HAP-1 (cell line): ENCODE measurements around the gene GHR.
A peak's percentile ranks its signal among the peaks of the same experiment; 100 is the strongest.
"Not testable (repeated sequence)": the region's sequence is repeated elsewhere in the genome, so short reads cannot be mapped to it uniquely, and the experiment has no call there.

Experiments used
- DNase-seq, 2 experiments: peaks; one replicate each; pipeline ENCODE4 v3.0.0-alpha.2; 2016 to 2020; ENCODE audit warnings: low spot score in 2 of 2
- H3K27me3 ChIP-seq: fragments of 250-450 bp; sonication (Bioruptor Pico); 2 replicates; pipeline ENCODE4 v1.5.1; 2020; ENCODE audit warnings: low read depth, mild to moderate bottlenecking, moderate library complexity
- H3K36me3 ChIP-seq: fragments of 250-450 bp; sonication (Bioruptor Pico); replicated peaks from 2 replicates; pipeline ENCODE4 v1.5.1; 2020; ENCODE audit warnings: mild to moderate bottlenecking
- H3K4me1 ChIP-seq: fragments of 250-450 bp; sonication (Bioruptor Pico); 2 replicates; pipeline ENCODE4 v1.5.1; 2020; ENCODE audit warnings: mild to moderate bottlenecking
- H3K4me3 ChIP-seq: fragments of 250-450 bp; sonication (Bioruptor Pico); 2 replicates; pipeline ENCODE4 v1.5.1; 2020; ENCODE audit warnings: mild to moderate bottlenecking, moderate library complexity
- H3K9me3 ChIP-seq: fragments of 250-450 bp; sonication (Bioruptor Pico); 2 replicates; pipeline ENCODE4 v1.5.1; 2020; ENCODE audit warnings: mild to moderate bottlenecking, moderate library complexity
- in situ Hi-C: fragments of 300-500 bp; cut with MboI; formaldehyde crosslinking; loops from 3 replicates; pipeline ENCODE4 v1.14.3; 2020; ENCODE audit warnings: low sequenced_read_pairs, inconsistent platforms, mixed read lengths

The GHR gene

DNA sequence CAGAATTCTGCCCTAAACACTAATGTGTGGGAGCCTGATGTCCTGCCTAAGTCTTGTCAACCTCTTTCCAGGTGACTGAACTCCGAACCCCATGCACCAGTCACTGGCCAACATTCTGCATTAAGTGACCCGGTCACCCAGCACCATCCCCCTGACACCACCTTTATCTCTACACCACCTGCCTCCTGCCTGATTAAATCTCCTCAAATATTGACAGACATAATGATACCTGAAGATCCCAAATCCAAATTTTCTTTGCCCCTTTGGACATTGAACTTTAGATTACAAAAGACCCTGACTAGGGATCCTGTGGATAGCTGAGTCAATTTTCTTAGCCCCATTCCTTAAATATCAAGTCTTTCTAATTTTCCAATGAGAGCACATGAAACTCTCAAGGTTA, 150.1 kb downstream of the GHR start:
- Histone ChIP-seq H3K9me3 (no peaks in the 10 kb centered on the region), H3K27me3 (no peaks in the 10 kb centered on the region), H3K36me3 (no peaks in the 10 kb centered on the region), H3K4me3 (no peak overlapping the region), H3K4me1 (no peaks in the 10 kb centered on the region)
- in situ Hi-C loops = no loop called here
- no peak for DNase-seq

GRCh38 chr5:42575914-42576313, 152.7 kb downstream of the GHR start:
- DNase-seq, H3K27me3 ChIP-seq, H3K4me3 ChIP-seq, in situ Hi-C loops, H3K4me1 ChIP-seq, H3K36me3 ChIP-seq, H3K9me3 ChIP-seq: not testable (repeated sequence)

DNA sequence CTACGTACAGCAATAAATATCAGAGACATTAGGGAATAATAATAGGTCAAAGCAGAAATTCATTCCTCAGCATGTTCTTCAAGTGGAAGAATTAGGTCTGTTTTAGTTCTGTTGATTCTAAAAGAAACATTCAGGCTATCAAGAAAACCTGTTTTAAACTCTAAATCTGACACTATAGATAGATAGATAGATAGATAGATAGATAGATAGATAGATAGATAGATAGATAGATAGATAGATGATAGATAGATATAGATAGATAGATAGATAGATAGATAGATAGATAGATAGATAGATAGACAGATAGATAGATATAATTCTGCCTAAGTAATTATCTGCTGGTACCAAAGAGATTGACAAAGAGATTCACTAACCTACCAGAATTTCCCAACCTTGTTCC, 155.7 kb downstream of the GHR start:
- in situ Hi-C loops, H3K4me3 ChIP-seq, H3K36me3 ChIP-seq, DNase-seq, H3K4me1 ChIP-seq, H3K27me3 ChIP-seq, H3K9me3 ChIP-seq: not testable (repeated sequence)

GRCh38 chr5:42579320-42579719, 156.1 kb downstream of the GHR start:
- in situ Hi-C loops = no loop called here
- Histone ChIP-seq H3K27me3 (0 out of 2 replicates have a peak, but pooled peaks cover 3% of the 10 kb centered on the region), H3K4me3 (no peak overlapping the region), H3K9me3 (no peaks in the 10 kb centered on the region), H3K4me1 (no peaks in the 10 kb centered on the region), H3K36me3 (no peaks in the 10 kb centered on the region)
- DNase-seq = no peak

- no peak for DNase-seq
- Histone ChIP-seq H3K4me3 (no peak overlapping the region), H3K27me3 (peaks cover 9% of the 10 kb centered on the region), H3K4me1 (no peaks in the 10 kb centered on the region), H3K36me3 (no peaks in the 10 kb centered on the region), H3K9me3 (no peaks in the 10 kb centered on the region)
- in situ Hi-C loops = no loop called here
Measured at GRCh38 chr5:42581845-42582244, 158.6 kb downstream of the GHR start.

- H3K27me3 ChIP-seq = peaks cover 9% of the 10 kb centered on the region
- no peak overlapping the region for H3K4me3 ChIP-seq
- DNase-seq = no peak
- no peaks in the 10 kb centered on the region for H3K36me3 ChIP-seq
- H3K4me1 ChIP-seq = no peaks in the 10 kb centered on the region
- no peaks in the 10 kb centered on the region for H3K9me3 ChIP-seq
- in situ Hi-C loops = no loop called here
Measured at GRCh38 chr5:42582723-42583122, 159.5 kb downstream of the GHR start.

DNA sequence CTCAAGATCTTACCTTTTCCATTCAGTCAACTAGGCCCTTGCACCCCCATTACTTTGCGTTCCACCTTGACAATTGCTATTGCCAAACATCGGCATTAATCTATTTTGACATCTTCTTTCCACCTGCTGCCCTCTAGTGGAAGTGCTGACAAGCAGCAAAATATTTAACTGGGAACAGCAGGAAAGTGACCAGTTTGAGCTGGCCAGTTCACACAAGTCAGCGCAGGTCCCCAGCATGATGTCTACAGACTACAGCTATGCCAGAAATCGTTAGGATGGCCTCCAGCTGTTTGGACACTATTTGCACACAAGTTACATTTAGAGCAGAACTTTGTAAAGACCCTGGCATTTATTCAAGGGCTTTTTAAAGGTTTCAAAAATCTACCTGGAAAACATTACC, 160.1 kb downstream of the GHR start:
- no peaks in the 10 kb centered on the region for H3K36me3 ChIP-seq
- H3K4me1 ChIP-seq = no peaks in the 10 kb centered on the region
- peaks cover 9% of the 10 kb centered on the region for H3K27me3 ChIP-seq
- no peak overlapping the region for H3K4me3 ChIP-seq
- in situ Hi-C loops = no loop called here
- H3K9me3 ChIP-seq = no peaks in the 10 kb centered on the region
- DNase-seq = peak; percentile 37 to 63

- peaks cover 6% of the 10 kb centered on the region for H3K27me3 ChIP-seq
- in situ Hi-C loops = no loop called here
Measured at GRCh38 chr5:42586625-42587024, 163.4 kb downstream of the GHR start.

GRCh38 chr5:42587096-42587723, 164.0 kb downstream of the GHR start:
- in situ Hi-C loops = no loop called here
- Histone ChIP-seq H3K4me1 (no peaks in the 10 kb centered on the region), H3K4me3 (no peak overlapping the region), H3K9me3 (no peaks in the 10 kb centered on the region), H3K27me3 (peaks cover 6% of the 10 kb centered on the region), H3K36me3 (no peaks in the 10 kb centered on the region)
- DNase-seq = no peak

More at GRCh38 chr5:42586625-42587024, 163.4 kb downstream of the GHR start:
- DNase-seq = no peak
- Histone ChIP-seq H3K9me3 (no peaks in the 10 kb centered on the region), H3K36me3 (no peaks in the 10 kb centered on the region), H3K4me1 (no peaks in the 10 kb centered on the region), H3K4me3 (no peak overlapping the region)

DNA sequence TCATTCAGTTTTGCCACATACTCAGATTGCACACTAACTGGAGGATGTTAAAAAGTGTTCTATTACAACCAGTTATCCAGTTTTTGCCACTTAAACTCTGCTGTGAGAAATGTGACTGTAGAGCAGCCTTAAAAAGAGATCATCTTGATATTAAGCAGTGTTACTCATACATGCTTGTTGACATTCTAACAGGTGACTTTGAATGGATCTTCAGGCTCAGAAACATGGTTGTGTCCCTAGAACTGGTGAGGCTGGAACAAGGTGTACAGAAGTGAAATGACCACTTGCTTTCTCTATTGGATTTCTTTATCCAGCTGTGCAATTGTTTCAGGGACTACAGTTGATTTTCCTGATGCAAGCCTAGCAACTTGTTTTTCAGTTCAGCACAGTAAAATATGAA, 167.3 kb downstream of the GHR start:
- DNase-seq = no peak
- Histone ChIP-seq H3K27me3 (peaks cover 6% of the 10 kb centered on the region), H3K36me3 (no peaks in the 10 kb centered on the region), H3K9me3 (no peaks in the 10 kb centered on the region), H3K4me3 (no peak overlapping the region), H3K4me1 (no peaks in the 10 kb centered on the region)
- in situ Hi-C loops = no loop called here

- in situ Hi-C loops = no loop called here
- Histone ChIP-seq H3K4me1 (no peaks in the 10 kb centered on the region), H3K27me3 (peaks cover 4% of the 10 kb centered on the region), H3K36me3 (no peaks in the 10 kb centered on the region), H3K4me3 (no peak overlapping the region), H3K9me3 (no peaks in the 10 kb centered on the region)
- DNase-seq = no peak
Measured at GRCh38 chr5:42591015-42591414, 167.8 kb downstream of the GHR start.

DNA sequence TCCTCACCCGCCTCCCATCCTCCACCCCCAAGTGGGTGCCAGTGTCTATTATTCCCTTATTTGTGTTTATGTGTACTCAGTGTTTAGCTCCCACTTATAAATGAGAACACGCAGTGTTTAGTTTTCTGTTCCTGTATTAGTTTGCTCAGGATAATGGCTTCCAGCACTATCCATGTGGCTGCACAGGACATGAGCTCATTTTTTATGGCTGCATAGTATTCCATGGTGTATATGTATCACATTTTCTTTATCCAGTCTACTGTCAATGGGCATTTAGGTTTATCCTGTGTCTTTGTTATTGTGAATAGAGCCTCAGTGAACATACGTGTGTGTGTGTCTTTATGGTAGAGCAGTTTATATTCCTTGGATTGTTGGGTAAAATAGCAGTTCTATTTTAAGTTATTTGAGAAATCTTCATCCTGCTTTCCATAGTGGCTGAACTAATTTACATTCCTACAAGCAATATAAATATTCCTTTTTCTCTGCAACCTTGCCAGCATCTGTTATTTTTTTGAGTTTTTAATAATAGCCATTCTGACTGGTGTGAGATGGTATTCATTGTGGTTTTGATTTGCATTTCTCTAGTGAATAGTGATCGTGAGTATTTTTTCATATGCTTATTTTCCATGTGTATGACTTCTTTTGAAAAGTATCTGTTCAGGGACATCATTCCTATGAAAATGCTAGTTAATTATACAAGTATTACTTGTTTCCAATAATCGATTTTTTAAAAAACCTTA, 169.3 kb downstream of the GHR start:
- no peak for DNase-seq
- H3K4me1 ChIP-seq = no peaks in the 10 kb centered on the region
- no peak overlapping the region for H3K4me3 ChIP-seq
- H3K9me3 ChIP-seq = no peaks in the 10 kb centered on the region
- in situ Hi-C loops = no loop called here
- no peaks in the 10 kb centered on the region for H3K27me3 ChIP-seq
- H3K36me3 ChIP-seq = no peaks in the 10 kb centered on the region

DNA sequence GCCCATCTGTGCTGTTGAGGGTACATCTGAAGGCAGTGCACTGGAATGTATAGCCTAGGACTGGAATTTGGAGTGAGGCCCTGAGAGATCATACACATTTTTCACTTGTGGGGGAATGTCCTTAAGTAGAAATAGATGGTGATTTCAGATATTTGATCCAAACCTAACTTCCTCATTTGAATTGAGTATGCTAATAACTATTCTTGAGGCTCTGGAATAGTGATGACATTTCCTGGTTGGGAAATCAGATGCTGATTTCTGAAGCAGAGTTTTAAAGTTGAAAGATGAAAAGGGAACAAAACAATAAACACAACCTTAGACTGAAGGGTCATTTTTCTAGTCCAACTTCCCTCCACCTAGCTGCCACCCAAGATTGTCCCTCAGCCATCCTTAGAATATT, 170.4 kb downstream of the GHR start:
- Histone ChIP-seq H3K4me3 (no peak overlapping the region), H3K4me1 (no peaks in the 10 kb centered on the region), H3K27me3 (no peaks in the 10 kb centered on the region), H3K9me3 (no peaks in the 10 kb centered on the region), H3K36me3 (no peaks in the 10 kb centered on the region)
- DNase-seq = no peak
- in situ Hi-C loops = no loop called here

DNA sequence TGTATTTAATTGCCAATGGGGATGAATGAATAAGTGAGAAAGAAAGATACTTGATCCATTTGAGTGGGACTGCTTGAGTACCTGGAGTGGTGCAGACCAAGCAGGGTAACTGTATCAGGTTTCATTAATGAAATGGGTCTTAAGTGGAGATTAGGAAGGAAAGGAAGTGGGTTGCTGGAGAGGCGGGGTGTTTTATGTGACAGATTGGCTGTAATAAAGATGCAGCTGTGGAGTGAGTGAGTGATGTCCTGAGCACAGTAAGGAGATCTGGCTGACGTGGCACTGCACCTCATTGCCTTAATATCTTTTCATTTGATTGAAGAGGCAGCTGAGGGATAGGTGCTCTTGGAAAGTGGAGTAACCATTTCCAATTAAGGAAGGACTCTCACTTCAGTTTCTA, 172.4 kb downstream of the GHR start:
- Histone ChIP-seq H3K4me3 (no peak overlapping the region), H3K9me3 (no peaks in the 10 kb centered on the region), H3K4me1 (no peaks in the 10 kb centered on the region), H3K27me3 (no peaks in the 10 kb centered on the region), H3K36me3 (no peaks in the 10 kb centered on the region)
- in situ Hi-C loops = no loop called here
- DNase-seq = no peak
